Tibial nerve (tissue), 4 donors: ENCODE data around the gene PLCD3.

Source experiments
- CTCF ChIP-seq, 5 experiments: fragments of 200-600 bp in 3 of 5; fragments of 450-650 bp in 2 of 5; sonication (generic) in 3 of 5; IDR thresholded peaks; one replicate each; pipeline ENCODE4 v1.5.1; 2016 to 2019; ENCODE audit warnings: antibody characterized with exemption in 5 of 5, mild to moderate bottlenecking in 3 of 5, moderate library complexity in 2 of 5
- EP300 ChIP-seq, 2 donors: sonication (generic); formaldehyde crosslinking; IDR thresholded peaks; one replicate each; pipeline ENCODE4 v1.6.1; 2017; ENCODE audit warnings: antibody characterized with exemption in 2 of 2, mild to moderate bottlenecking in 1 of 2
- POLR2A ChIP-seq, 2 donors: fragments of 450-650 bp; IDR thresholded peaks; one replicate each; pipeline ENCODE4 v1.6.1; 2017; ENCODE audit warnings: antibody characterized with exemption in 2 of 2, mild to moderate bottlenecking in 2 of 2, moderate library complexity in 2 of 2

- TF ChIP-seq CTCF (IDR thresholded peaks at IDR 0.05): no peak
- TF ChIP-seq POLR2A (IDR thresholded peaks at IDR 0.05): no peak
- TF ChIP-seq EP300 (IDR thresholded peaks at IDR 0.05): no peak
These were observed 61.5 kb downstream of the PLCD3 start for GRCh38 chr17:45070809-45071208.
